Suprapubic skin (tissue), 4 donors: Measurements from ENCODE around the gene ACADS. TPM values are rescaled to one million over a fixed set of nuclear protein-coding genes. Genes with fewer than 3 reads are reported as not detected.

Experiments used
- DNase-seq, 2 donors: peaks; one replicate each; pipeline ENCODE4 v3.0.0-alpha.2; 2019; ENCODE audit warnings: low spot score in 2 of 2
- H3K27ac ChIP-seq: fragments of 200-600 bp; sonication (generic); one replicate; pipeline ENCODE4 v1.5.1; 2019
- H3K27me3 ChIP-seq: fragments of 200-600 bp; sonication (generic); one replicate; pipeline ENCODE4 v1.5.1; 2019
- H3K36me3 ChIP-seq: fragments of 200-600 bp; sonication (generic); one replicate; pipeline ENCODE4 v1.5.1; 2019
- H3K4me1 ChIP-seq: fragments of 200-600 bp; sonication (generic); one replicate; pipeline ENCODE4 v1.5.1; 2019
- H3K4me3 ChIP-seq: fragments of 200-600 bp; sonication (generic); one replicate; pipeline ENCODE4 v1.5.1; 2019; ENCODE audit warnings: mild to moderate bottlenecking
- H3K9me3 ChIP-seq: fragments of 200-600 bp; sonication (generic); one replicate; pipeline ENCODE4 v1.5.1; 2019
- EP300 ChIP-seq: sonication (generic); formaldehyde crosslinking; IDR thresholded peaks from one replicate; pipeline ENCODE4 v1.6.1; 2017; ENCODE audit warnings: antibody characterized with exemption
- POLR2A ChIP-seq, 2 donors: fragments of 450-650 bp; IDR thresholded peaks; one replicate each; pipeline ENCODE4 v1.6.1; 2017; ENCODE audit warnings: antibody characterized with exemption in 2 of 2, mild to moderate bottlenecking in 2 of 2, moderate library complexity in 2 of 2
- POLR2AphosphoS5 ChIP-seq, 3 donors: sonication (generic); formaldehyde crosslinking; IDR thresholded peaks; one replicate each; pipeline ENCODE4 v1.6.1; 2017; ENCODE audit warnings: antibody characterized with exemption in 3 of 3
- WGBS: methylation state at CpG from one replicate; pipeline ENCODE4 v1.1.5; 2018; 5-methylcytosine and 5-hydroxymethylcytosine counted together
- total RNA-seq, 4 donors: library from RNA; depleted of rRNA; stranded (reverse); fragments of >200 nt; gene quantifications; one replicate each; pipeline ENCODE4 v1.1.0, GENCODE V29; 2016
- TF ChIP-seq, protein P1 (sequence below), 2 donors: fragments of 200-600 bp in 1 of 2; fragments of 450-650 bp in 1 of 2; sonication (generic) in 1 of 2; IDR thresholded peaks; one replicate each; pipeline ENCODE4 v1.5.1; 2016 to 2019; ENCODE audit warnings: antibody characterized with exemption in 2 of 2, mild to moderate bottlenecking in 1 of 2, moderate library complexity in 1 of 2

The ACADS gene
- total RNA-seq, 4 donors from 2014 or later, result 19.6 to 27.6 (median 24.4) TPM

GRCh38 chr12:120771097-120771496 lies 45.5 kb downstream of the ACADS start:
- no peak overlapping the region for H3K4me3 ChIP-seq
- no peak for DNase-seq
- H3K27ac ChIP-seq, result no peak overlapping the region
- no peaks in the 10 kb centered on the region for H3K4me1 ChIP-seq
- 86% methylated on average over 11 of the region's 11 CpGs for WGBS
- TF ChIP-seq POLR2A (IDR thresholded peaks at IDR 0.05), result no peak
- H3K9me3 ChIP-seq, result no peaks in the 10 kb centered on the region
- H3K36me3 ChIP-seq, result peaks cover 75% of the 10 kb centered on the region
- H3K27me3 ChIP-seq, result no peaks in the 10 kb centered on the region

DNA sequence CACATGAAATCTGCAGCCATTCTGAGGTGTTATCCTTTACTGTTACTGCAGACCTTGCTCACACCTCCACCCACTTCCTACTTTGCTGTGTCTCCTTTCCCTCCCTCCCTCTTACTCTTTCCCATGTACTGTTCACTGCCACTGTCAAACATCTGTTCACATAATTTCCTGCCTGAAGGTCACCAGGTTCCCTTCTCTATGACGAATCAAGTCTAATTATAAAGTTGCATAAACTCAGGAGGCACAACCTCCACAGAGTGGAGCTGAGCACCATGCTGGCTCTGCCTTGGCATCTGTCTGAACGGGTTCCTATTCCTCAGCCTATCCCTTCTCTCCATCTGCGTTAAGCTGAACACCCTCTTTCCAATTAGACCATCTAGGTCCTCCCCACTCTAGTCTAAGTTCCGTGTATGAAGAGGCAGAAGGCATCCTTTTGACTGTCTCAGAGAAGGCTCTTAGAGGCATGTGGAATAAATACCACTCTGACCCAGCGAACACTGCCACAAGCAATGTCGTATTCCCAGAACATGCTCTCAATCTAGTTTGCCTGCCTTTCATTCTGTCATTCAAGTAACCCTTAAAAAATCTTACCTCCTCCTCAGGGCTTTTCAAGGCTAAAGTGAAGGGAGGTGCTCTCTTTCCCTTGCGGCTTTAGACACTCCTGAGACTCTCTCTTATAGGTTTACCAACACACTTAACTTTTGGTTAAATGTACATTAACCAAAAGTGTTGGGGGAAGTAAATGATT lies 48.7 kb downstream of the ACADS start:
- no peaks in the 10 kb centered on the region for H3K27me3 ChIP-seq
- no peaks in the 10 kb centered on the region for H3K9me3 ChIP-seq
- DNase-seq, result no peak
- no peak overlapping the region for H3K4me3 ChIP-seq
- H3K4me1 ChIP-seq, result no peaks in the 10 kb centered on the region
- H3K36me3 ChIP-seq, result peaks cover 62% of the 10 kb centered on the region
- TF ChIP-seq, protein P1, sequence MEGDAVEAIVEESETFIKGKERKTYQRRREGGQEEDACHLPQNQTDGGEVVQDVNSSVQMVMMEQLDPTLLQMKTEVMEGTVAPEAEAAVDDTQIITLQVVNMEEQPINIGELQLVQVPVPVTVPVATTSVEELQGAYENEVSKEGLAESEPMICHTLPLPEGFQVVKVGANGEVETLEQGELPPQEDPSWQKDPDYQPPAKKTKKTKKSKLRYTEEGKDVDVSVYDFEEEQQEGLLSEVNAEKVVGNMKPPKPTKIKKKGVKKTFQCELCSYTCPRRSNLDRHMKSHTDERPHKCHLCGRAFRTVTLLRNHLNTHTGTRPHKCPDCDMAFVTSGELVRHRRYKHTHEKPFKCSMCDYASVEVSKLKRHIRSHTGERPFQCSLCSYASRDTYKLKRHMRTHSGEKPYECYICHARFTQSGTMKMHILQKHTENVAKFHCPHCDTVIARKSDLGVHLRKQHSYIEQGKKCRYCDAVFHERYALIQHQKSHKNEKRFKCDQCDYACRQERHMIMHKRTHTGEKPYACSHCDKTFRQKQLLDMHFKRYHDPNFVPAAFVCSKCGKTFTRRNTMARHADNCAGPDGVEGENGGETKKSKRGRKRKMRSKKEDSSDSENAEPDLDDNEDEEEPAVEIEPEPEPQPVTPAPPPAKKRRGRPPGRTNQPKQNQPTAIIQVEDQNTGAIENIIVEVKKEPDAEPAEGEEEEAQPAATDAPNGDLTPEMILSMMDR (IDR thresholded peaks at IDR 0.05), result no peak
- TF ChIP-seq EP300 (no peak), POLR2AphosphoS5 (IDR thresholded peaks at IDR 0.05) (no peak), POLR2A (IDR thresholded peaks at IDR 0.05) (no peak)
- H3K27ac ChIP-seq, result no peak overlapping the region
- WGBS, result 71% methylated on average over 7 of the region's 7 CpGs

DNA sequence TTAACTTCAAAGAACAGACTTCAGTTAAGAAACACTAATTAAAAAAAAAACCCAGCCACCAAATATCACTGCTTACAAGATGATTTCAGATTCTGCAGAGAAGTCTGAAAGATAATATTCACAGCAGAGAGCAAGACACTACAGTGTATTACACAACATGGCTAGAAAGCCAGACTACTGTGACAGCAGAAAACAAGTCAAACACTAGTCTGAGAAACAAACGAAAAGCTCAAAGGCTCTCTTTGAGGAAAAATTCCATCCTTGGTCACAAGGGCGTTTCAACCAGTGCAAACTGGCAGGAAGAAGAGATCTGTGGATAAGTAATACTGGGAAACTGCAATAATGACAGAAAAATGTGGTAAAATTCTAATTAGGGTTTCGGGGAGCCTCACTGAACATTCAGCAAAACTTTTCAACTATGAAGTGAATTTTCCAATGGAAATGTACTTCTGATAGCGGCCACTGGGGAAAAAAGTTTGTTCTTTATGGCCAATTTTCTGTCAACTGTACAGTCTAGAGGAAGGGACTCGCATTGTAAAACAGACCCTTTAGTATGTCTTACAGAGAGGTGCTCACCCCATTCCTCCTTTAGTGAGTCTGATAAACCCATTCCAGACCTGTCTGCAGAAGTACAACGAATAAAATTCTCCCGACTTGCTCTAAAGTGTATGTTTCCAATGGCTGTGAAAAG lies 50.4 kb downstream of the ACADS start:
- TF ChIP-seq EP300, result no peak
- no peak for TF ChIP-seq POLR2A (IDR thresholded peaks at IDR 0.05)
- no peak for TF ChIP-seq POLR2AphosphoS5 (IDR thresholded peaks at IDR 0.05)
- TF ChIP-seq, protein P1 (IDR thresholded peaks at IDR 0.05), result no peak
- Histone ChIP-seq H3K4me3 (no peak overlapping the region), H3K9me3 (no peaks in the 10 kb centered on the region), H3K27me3 (no peaks in the 10 kb centered on the region), H3K36me3 (peaks cover 53% of the 10 kb centered on the region), H3K4me1 (no peaks in the 10 kb centered on the region), H3K27ac (no peak overlapping the region)
- no peak for DNase-seq
- WGBS, result 85% methylated on average over 7 of the region's 7 CpGs

DNA sequence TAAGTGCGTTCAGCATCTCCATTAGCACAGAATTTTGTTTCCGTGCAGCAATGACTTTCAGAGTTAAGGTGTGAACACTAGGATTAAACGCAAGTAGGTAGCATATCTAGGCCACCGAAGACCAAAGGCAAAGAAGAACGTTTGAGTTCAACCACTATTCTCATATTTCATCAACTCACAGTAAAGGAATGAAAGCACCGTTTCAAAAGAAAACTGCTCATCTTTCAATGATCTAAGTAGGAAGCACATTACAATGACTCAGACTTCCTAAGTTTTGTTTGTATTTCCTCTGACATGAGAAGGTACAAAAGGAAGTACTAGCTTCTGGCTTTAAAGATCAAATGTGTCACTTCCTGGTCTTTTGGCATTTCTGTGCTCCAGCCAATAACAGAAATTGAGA lies 57.6 kb downstream of the ACADS start:
- no peak for DNase-seq
- H3K27ac ChIP-seq, result no peak overlapping the region
- peaks cover 47% of the 10 kb centered on the region for H3K36me3 ChIP-seq
- H3K27me3 ChIP-seq, result no peaks in the 10 kb centered on the region
- no peaks in the 10 kb centered on the region for H3K9me3 ChIP-seq
- H3K4me1 ChIP-seq, result no peaks in the 10 kb centered on the region
- 65% methylated on average over 6 of the region's 6 CpGs for WGBS
- no peak overlapping the region for H3K4me3 ChIP-seq
- TF ChIP-seq, protein P1 (IDR thresholded peaks at IDR 0.05), result no peak
- TF ChIP-seq POLR2AphosphoS5 (IDR thresholded peaks at IDR 0.05) (no peak), POLR2A (IDR thresholded peaks at IDR 0.05) (no peak), EP300 (no peak)

DNA sequence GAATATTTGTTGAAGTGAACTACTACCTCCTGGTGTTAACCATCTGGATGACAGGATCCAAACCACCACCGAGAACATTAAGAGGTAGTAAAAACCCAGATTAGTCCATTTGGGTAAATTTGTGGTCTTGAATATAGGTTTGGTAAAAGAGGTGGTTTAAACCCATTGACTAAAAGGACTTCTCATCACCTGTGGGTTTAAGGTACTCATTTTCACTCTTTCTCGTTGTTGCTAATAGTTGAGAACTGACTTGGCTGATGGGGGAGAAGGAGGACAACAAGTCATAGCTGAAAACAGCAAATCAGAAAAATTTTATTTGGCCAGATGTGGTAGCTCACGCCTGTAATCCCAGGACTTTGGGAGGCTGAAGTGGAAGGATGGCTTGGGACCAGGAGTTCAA lies 59.2 kb downstream of the ACADS start:
- DNase-seq, result no peak
- TF ChIP-seq, protein P1 (IDR thresholded peaks at IDR 0.05), result no peak
- TF ChIP-seq EP300 (no peak), POLR2AphosphoS5 (IDR thresholded peaks at IDR 0.05) (no peak), POLR2A (IDR thresholded peaks at IDR 0.05) (no peak)
- Histone ChIP-seq H3K27me3 (no peaks in the 10 kb centered on the region), H3K36me3 (peaks cover 39% of the 10 kb centered on the region), H3K9me3 (no peaks in the 10 kb centered on the region), H3K4me1 (no peaks in the 10 kb centered on the region), H3K4me3 (no peak overlapping the region), H3K27ac (no peak overlapping the region)
- 94% methylated on average over 3 of the region's 3 CpGs for WGBS
